B cell (primary cell): ENCODE measurements around the gene OPTN.

Source experiments
- CTCF ChIP-seq: fragments of 200-600 bp; IDR thresholded peaks from one replicate; pipeline ENCODE4 v1.8.0; 2022; ENCODE audit warnings: antibody characterized with exemption, mild to moderate bottlenecking
- EZH2 ChIP-seq: IDR thresholded peaks from 2 replicates; pipeline ENCODE4 v1.6.1; 2012; ENCODE audit warnings: borderline replicate concordance, low read depth, mild to moderate bottlenecking, moderate library complexity, low read length; ENCODE audit not compliant: insufficient read depth, poor library complexity, severe bottlenecking

GRCh38 chr10:13113544-13113943 is 13.6 kb downstream of the OPTN start:
- no peak for TF ChIP-seq CTCF
- no peak for TF ChIP-seq EZH2
